OCI-LY1 (cell line): ENCODE measurements around the gene TTLL5.

Experiments
- CTCF ChIP-seq: fragments of 200-600 bp; sonication (generic), shearing (Covaris generic); IDR thresholded peaks from 2 replicates; pipeline ENCODE4 v1.5.1; 2017; ENCODE audit warnings: mild to moderate bottlenecking, antibody characterized with exemption, low read length, moderate library complexity, mixed read lengths
- EZH2 ChIP-seq: fragments of 200-600 bp; sonication (generic), shearing (Covaris generic); IDR thresholded peaks from 2 replicates; pipeline ENCODE4 v1.8.0; 2017; ENCODE audit warnings: borderline replicate concordance, mixed run types, mild to moderate bottlenecking, antibody characterized with exemption, low read length, moderate library complexity, mixed read lengths

DNA sequence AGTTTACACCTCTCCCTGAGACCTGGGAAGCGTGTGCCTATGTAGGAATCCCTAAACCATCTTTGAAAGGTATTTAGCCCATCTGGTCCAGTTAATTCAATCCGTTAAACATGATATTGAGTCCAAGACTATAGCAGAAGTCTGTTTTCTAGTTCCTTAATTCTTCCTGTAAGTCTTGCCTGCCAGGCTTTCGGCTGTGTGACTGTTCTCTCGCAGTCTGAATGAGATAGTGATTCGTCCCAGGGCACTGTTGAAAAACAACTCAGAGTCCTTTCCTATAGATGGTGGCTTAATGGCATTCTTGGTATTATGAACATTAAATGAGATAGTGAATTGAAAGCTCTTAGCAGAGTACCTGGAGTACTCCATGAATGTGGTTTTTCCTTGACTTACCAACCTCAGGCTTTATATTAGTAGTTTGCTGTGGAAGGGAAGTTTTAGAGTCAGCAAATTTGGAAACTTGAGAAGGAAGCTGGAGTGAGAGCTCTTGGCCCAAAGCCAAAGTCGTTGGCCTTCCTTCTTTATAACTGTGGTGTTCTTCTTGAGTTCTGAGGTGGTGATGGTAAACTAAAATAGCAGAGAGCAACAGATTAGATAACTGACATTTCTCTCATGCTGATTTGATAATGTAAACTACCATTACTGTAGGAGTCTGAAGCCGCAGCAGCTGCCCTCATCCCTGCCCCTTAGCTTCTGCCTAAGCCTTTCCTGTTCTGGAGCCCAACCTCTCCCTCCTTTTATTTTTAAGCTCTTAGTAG is 244.3 kb downstream of the TTLL5 start:
- TF ChIP-seq CTCF (no peak), EZH2 (no peak)
